RKO (cell line): ENCODE results near the gene ZNF341.

ENCODE experiments used
- DNase-seq: peaks from one replicate; pipeline ENCODE4 v3.0.0-alpha.2; 2016; ENCODE audit warnings: low spot score

The ZNF341 gene

DNA sequence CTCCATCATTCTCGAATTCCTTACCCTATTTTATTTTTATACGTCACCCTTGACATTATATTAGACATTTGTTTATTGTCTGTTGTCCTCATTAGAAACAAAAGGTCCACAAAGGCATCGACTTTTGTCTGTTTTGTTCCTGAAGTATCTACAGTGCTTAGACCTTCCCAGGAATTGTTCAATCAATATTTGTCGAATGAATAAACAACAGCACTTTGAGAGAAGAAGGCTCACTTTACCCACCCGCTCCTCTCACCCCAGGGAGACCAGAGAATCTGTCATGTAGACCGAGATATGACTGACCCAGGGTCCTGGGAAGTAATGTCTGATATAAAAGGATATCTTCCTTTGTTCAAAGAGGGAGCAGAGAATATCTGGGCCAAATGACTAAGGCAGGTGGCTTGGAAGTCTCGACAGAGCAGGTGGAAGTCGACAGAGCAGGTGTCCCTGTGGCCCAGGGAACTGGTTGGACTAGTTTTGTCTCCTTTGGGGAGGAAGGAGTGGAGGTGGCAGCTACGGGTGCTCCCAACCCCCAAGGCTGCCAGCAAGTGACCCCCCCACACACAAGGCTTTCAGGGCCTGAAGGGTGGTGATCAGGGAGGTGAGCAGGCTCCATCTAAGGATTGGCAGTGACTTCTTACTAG lies 64.6 kb downstream of the ZNF341 start:
- DNase-seq: no peak

DNA sequence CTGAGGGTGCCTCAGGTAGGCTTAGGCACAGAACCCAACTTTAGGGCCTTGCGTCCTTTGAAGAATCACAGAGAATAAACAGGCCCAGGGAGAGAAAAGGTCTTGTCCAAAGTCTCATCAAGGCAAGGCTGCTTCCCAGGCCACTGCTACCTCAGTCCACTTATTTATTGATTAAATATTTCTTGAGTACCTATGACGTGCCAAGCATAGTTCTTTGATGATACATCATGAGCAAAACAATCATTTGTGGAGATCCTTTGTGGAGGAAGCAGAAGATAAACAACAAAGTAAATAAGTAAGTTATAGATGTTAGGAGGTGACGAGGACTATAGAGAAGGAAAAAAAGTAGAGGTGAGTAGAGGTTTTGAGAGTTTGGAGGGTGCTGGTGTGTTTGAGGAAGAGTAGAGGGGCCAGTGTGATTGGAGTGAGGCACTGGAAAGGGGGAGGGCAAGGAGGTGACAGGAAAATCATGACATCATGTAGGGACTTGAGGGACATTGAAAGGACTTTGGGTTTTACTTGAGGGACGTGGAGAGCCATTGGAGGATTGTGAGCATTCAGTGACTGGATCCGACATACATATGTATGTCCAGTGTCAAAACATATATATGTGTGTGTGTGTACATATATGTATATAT lies 65.2 kb downstream of the ZNF341 start:
- DNase-seq: no peak

DNA sequence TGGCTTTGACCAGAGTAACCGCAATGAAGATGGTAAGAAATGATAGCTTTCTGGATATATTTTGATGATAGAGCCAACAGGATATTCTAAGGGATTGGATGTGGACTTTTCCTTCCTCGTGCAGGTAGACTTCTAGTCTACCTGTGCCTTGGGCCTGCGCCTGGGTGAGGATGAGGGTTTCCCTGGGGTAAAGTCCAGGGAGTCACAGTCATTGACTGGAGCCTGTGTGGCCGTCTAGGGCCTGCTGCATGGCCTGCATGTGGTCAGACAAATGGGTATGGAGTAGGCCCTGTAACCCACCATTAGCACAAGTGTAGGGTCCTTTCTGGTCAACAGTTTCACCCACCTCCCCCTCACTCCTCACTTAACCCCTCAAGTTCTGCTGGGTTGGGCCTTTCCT lies 66.6 kb downstream of the ZNF341 start:
- no peak for DNase-seq

DNA sequence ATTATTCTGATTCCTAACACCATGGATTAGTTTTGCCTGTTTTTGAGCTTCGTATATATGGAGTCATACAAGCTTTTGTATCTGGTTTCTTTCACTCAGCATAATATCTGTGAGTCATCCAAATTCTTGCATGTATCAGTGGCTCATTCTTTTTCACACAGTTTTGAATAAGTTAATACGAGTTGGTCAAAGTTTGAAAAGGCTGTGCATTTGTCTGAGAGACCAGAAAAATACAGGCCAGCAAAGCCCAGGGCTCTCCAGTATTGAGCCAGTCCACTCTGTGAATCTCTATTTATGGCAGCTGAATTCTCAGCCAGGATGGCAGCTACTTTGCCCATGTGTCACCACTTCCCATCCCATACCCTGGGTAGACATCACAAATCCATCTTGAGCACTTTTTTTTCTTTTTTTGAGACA lies 72.1 kb downstream of the ZNF341 start:
- peak; percentile 83 for DNase-seq

DNA sequence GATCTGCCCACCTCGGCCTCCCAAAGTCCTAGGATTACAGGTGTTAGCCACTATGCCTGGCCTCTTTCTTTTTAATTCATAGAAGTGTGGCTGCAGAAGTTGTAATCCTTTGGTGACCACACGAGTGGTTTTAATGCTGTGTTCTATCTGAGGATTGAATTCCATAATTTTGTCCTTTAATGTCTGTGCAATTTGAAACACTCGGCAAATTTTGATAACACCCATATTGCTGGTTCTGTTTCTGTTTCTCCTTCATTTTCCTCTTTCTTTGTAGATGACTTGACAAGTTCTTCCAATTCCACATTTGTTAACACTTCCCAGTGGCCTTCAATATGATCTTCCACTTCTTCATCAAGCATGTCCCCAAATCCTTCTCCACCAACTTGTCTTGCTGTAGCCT lies 76.6 kb downstream of the ZNF341 start:
- DNase-seq: no peak

DNA sequence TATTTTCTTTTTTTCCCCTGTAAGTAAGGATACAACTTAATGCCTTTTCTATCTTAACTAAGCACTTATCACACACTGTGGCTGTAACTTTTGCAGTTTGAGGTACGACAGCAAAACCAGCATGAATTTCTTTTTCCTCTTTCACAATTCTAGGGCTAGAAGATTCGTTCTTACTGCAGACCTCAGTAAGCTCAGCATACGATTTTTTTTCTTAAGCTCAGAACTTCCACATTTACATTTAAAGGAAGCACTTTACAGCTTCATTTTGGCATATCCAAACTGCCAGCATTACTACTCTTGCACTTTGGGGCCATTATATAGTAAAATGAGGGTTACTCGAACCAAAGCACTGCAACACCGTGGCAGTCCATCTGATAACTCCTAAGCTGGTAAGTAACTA lies 78.5 kb downstream of the ZNF341 start:
- no peak for DNase-seq

DNA sequence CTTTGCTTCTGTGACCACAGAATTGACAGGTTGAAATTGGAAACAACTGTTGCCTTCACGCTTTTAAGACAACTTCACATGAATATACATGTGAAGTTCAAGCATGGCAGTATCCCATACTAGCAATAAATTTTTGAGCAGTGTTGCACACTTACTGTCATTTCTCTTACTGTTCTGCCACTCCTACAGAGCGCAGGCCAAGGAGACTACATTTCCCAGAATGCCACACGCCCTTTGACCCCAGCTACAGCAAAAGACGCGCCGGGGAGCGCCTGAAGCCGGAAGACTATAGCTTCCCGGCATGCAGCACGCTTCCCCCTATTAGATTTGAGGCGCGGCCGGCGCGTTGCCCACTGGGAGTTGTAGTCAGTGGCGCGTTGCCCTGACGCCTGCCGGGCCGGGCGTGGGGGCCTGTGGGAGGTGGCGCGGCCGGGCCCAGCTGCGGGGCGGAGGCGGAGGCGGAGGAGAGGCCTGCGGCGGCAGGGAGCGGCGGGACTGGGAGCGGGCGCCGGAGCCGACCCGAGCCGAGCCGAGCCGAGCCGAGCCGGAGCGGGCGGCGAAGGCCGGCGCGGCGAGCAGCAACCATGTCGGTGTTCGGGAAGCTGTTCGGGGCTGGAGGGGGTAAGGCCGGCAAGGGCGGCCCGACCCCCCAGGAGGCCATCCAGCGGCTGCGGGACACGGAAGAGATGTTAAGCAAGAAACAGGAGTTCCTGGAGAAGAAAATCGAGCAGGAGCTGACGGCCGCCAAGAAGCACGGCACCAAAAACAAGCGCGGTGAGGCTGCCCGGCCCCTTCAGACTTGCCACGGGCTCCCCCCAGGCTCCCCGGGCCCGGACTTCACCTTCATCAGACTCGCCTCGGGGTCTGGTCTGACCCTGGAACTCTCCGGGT lies 79.3 kb downstream of the ZNF341 start, which contains the start of gene CHMP4B:
CHMP4B (plus strand) TSS at position 464 of the 891 bp plus-strand sequence; CDS start at position 585, 121 bp downstream.
- DNase-seq: peak; percentile 100

DNA sequence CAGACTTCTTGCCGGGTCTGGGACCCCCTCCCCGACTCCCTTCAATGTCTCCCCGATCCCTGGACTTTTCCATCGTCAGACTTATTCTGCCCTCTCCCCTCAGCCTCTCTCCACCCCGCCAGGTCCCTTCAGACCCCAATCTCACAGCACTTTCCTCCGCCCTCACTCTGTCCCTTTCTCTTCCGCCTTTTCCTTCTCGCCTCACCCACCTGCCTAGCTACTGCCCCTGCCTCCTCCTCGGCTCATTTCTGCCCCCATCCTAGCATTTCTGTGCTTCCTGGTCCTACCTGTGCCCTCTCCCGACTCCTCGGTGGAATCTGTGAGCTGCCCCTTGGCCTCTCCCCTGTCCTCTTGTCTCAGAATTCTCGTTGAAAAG lies 80.0 kb downstream of the ZNF341 start:
- peak; percentile 19 for DNase-seq

DNA sequence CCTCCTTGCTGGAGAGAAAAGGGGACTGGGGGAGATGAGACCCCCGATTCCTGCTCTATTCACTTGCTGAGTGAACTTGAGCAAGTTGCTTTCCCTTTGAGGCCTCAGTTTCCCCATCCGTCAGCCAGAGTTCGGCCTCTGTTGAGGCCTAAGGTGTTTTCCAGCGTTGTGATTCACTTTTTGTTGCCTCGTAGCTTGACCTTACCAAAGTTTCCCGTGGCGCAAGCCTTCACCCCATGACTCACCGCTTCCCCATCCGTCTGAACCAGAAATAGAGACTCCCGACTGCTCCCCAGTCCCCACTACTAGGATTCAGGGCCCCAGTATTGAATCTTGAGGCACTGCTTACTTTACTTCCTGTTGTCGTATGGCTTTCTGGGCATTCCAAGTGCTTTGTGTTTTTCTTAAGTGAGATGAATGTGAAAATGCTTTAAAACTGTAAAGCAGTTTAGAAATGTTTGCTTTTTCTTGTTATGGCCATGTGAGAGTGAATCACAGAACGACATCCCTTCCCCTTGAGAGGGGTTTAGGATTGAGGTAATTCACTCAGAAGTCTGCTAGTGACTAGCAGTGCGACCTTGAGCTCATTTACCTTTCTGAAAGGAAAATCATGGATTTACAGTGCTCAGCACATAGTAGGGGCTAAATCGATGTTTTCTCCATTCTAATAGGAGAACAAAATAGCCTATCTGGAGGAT lies 80.5 kb downstream of the ZNF341 start:
- DNase-seq: peak; percentile 97

DNA sequence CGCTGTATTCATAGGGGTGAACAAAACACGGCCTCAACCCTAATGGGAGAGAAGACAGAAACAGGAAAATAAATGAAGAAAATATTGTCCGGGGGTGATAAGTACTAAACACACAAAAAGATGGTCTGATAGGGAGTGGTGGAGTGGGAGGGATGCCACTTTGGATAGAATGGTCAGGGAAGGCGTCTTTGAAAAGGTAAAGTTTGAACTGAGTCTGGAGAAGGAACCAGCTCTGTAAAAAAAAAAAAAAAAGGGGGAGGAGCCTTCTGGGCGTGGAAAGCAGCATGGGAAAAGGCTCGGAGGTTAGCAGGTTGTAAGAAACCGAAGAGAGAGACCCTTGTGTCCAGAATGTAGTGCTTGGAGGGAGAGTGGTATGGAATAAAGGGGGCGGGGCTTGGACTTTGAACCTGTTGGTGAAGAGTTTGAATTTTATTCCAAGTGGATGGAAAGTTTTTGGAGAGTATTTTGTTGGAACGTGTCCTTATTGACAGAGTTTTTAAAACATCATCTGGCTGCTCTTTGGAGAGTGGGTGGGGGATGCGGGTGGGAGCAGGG lies 81.2 kb downstream of the ZNF341 start:
- DNase-seq: no peak

DNA sequence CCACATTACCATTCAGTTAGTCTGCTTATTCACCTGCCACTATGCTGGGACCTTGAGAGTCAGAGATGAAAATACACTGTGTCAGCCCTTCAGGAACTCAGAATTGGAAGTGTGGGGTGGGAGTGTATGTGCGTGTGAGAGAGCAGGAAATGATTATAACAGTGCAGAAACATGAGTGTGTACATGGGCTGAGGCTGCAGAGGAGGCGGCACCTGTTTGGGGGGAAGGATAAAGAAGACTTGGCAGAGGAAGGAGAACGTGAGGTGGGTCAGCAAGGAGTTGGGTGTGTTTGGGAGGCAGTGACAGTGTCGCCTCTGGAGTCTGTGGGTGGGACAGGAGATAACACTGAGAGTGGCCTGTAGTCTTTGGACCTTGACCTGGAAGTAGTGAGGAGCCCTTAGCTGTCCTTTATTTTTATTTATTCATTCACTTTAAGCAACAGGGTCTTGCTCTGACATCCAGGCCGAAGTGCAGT lies 82.5 kb downstream of the ZNF341 start:
- DNase-seq: no peak

DNA sequence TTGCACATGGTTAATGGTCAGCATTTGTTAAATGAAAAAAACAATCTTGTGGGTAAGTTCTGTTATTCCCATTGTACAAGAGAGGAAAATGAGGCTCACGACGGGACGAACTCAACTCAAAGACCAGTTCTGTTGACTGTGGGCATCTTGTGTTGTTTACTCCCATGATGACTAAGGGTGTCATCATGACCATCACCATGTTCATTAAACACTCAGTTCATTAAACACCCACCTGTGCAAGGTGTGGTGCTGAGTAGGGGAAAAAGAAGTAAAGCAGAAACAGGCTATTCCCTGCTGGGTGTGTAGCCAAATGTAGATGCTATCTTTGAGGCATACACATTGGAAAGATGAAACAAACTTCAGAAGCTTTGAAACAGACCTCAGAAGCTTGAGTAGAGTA lies 83.9 kb downstream of the ZNF341 start:
- DNase-seq: no peak

DNA sequence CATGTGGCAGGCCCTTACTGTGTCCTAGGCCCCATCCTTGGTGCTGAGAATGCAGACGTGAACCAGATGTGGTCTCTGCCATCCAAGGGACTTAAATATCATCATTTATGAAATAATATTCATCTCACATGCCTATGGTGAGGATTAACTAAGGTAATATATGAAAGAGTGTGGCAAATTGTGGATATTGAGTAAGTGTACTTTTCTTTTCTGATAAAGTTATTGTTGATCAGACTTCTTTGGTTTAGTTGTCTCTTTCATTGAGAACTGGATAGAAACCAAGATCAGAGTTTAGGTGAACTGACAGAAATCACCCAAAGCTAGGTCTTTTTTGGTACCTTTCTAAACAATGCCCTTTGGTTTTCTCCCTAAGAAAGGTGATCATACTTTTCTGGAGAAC lies 84.4 kb downstream of the ZNF341 start:
- no peak for DNase-seq

DNA sequence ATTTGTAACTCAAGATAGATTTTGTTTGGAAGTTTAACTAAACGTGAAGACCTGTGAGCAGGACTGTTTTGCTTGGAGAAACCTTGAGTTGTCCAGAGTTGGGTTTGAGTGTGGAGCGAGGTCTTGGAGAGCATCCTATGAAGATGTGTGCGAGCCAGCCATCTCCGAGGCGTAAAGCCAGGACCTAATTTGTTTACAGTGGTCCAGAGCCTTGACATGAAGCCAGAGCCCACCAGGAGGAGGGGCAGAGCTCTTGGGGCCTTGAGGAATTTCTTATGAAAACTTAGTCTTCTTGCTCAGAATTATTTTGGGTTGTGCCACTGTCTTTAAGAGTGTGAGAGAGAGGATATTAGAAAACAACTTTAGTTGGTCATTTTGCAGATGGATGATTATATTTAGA lies 85.6 kb downstream of the ZNF341 start:
- no peak for DNase-seq

DNA sequence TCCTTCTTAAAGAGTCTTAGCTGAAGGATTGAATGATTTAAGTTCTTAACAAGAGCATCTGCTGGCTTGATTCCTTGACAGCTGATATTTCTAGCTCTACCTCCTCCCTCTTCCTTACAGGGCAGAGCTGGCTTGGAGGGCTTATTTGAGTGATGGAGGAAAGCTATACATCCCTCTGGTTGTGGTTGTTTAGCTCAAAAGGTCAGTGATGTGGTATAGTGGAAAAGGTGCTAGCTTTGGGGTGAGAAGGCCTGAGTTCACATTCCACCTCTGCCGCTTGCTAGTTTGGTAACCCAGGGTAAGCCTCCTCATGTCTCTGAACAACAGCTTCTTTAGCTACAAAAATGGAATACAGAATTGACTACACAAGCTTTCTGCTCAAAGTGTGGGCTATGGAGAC lies 87.7 kb downstream of the ZNF341 start:
- DNase-seq: no peak

DNA sequence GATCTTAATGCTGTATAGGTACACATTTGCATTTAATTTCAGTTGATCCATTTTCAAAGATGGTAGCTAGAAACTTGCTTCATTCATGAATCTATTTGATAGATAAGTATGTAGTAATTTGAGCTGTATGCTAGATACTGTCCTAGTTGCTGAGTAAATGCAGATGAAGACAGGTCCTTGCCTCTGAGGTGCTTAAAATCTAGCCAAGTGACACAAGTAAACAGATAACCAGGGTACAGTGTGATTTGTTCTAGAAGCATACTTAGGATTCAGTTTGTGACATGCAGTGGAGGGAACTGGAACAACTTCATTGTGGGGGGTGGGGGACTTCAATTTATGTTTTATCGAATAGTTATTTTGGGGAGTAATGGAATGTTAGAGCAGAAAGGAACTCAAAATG lies 88.6 kb downstream of the ZNF341 start:
- DNase-seq: no peak

DNA sequence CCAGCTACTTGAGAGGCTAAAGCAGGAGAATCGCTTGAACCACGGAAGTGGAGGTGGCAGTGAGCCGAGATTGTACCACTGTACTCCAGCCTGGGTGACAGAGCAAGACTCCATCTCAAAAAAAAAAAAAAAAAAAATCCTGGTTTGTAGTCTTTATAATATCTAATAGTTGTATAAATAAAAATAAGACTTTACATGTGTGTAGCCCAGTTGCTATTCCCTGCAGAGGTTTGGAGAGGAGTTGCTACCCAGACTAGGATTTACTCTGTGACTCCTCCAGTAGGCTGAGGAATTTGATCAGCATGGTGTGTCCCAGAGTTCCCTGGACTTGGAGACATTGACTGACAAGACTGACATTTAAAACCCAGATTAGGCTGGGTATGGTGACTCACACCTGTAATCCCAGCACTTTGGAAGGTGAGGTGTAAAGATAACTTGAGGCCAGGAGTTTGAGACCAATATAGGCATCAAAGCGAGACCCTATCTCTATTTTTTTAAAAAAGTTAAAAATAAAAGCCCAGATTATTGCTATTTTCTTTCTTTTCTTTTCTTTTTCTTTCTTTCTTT lies 89.6 kb downstream of the ZNF341 start:
- peak; percentile 23 for DNase-seq

DNA sequence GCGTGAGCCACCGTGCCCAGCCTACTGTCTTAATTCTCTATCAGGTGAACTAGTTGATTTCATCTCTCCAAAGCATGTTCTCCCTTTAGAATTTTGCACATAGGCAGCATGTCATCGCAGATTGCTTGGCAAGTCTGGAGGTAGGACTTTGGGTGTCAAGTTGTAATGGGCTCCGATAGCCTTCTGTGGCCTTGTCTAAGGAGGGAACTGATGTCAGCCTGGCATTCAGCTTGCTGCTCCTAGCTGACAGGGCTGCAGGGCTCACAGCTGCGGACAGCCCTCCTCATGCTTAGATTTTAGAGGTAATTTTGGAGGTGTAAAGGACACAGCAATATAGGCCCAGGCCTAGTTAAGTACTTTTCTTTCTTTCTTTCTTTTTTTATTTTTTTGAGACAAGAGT lies 90.6 kb downstream of the ZNF341 start:
- DNase-seq: no peak

DNA sequence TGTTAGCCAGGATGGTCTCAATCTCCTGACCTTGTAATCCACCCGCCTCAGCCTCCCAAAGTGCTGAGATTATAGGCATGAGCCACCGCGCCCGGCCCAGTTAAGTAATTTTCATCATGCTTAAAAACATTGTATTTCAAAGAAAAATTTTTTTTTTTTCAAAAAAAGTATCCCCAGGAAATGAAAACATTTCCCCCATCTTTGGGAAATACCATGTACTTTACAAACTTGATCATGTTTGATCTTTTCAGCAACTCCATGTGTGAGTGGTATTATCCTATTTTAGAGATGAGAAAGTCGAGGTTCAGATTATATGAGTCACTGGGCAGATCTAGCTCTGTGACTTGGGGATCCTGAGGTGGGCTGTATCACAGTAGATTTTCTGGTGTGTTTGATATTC lies 91.2 kb downstream of the ZNF341 start:
- DNase-seq: no peak

DNA sequence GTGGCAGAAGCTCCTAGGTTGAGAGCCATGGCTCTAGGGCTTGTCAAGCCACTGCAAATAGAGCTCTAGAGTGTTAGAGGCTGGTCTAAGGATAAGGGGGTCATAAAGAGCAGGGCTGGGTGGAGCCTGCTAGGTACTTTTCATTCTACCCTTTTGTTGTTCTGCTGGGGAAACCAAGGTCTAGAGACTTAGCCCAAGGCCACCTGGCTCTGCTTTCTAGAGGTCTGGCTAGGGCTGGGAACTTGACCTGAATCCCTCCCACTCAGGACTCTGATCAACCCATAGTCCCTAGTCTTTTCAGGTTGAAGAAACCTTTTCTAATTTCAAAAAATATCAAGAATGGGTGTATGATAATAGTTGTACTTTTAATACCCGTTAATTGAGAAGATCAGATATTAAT lies 93.1 kb downstream of the ZNF341 start:
- no peak for DNase-seq
